Choroid plexus epithelial cell (primary cell): Measurements from ENCODE around the gene ENAH.

ENCODE experiments used
- DNase-seq: peaks from one replicate; pipeline ENCODE4 v3.0.0-alpha.2; 2010; ENCODE audit warnings: low read depth
- H3K4me3 ChIP-seq: 2 replicates; pipeline ENCODE4 v1.5.1; 2011; ENCODE audit warnings: low read depth, mild to moderate bottlenecking, control low read depth, low read length, moderate library complexity
- TF ChIP-seq, protein P1 (sequence below): conservative IDR thresholded peaks from 2 replicates; pipeline ENCODE4 v1.5.1; 2011; ENCODE audit warnings: low read depth, mild to moderate bottlenecking, control low read depth, inconsistent platforms, low read length, moderate library complexity

ENAH gene

GRCh38 chr1:225612287-225612686 is 40.6 kb downstream of the ENAH start:
- H3K4me3 ChIP-seq = no peak overlapping the region
- TF ChIP-seq, protein P1, sequence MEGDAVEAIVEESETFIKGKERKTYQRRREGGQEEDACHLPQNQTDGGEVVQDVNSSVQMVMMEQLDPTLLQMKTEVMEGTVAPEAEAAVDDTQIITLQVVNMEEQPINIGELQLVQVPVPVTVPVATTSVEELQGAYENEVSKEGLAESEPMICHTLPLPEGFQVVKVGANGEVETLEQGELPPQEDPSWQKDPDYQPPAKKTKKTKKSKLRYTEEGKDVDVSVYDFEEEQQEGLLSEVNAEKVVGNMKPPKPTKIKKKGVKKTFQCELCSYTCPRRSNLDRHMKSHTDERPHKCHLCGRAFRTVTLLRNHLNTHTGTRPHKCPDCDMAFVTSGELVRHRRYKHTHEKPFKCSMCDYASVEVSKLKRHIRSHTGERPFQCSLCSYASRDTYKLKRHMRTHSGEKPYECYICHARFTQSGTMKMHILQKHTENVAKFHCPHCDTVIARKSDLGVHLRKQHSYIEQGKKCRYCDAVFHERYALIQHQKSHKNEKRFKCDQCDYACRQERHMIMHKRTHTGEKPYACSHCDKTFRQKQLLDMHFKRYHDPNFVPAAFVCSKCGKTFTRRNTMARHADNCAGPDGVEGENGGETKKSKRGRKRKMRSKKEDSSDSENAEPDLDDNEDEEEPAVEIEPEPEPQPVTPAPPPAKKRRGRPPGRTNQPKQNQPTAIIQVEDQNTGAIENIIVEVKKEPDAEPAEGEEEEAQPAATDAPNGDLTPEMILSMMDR = no peak
- peak; percentile 36 for DNase-seq

- no peak for DNase-seq
- TF ChIP-seq, protein P1 = no peak
- H3K4me3 ChIP-seq = no peak overlapping the region
Measured at GRCh38 chr1:225611537-225612223, 41.2 kb downstream of the ENAH start.

GRCh38 chr1:225610539-225610938 is 42.4 kb downstream of the ENAH start:
- no peak overlapping the region for H3K4me3 ChIP-seq
- TF ChIP-seq, protein P1 = no peak
- DNase-seq = no peak

DNA sequence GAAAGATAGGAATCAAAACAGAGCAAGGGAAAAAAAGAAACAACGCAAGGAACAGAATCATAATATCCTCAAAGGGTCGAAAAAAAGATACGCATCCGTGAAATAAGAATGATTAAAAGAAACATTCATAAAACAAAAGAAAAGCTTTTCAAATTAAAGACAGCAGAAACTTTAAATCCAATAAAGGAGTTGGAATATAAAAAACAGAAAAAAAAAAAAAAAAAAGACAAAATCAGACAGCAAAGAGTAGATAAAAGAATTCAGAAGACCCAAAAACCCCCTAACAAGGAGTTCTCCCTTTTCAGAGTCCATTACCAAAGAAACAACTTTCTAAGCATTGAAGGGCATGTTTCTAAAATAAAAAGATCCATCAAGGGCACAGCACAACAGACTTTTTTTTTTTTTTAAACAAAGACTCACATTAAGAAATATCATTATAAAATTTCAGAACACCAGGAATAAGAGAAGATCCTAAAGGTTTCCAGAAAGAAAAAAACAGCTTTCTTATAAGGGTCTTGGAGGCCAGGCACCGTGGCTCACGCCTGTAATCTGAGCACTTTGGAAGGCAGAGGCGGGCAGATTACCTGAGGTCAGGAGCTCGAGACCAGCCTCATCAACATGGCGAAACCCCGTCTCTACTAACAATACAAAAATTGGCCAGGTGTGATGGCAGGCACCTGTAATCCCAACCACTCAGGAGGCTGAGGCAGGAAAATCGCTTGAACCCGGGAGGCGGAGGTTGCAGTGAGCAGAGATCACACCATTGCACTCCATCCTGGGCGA is 44.7 kb downstream of the ENAH start:
- TF ChIP-seq, protein P1 = no peak
- DNase-seq = no peak
- no peak overlapping the region for H3K4me3 ChIP-seq

- H3K4me3 ChIP-seq = no peak overlapping the region
- DNase-seq = no peak
- TF ChIP-seq, protein P1 = no peak
Measured at GRCh38 chr1:225607355-225607754, 45.6 kb downstream of the ENAH start.

DNA sequence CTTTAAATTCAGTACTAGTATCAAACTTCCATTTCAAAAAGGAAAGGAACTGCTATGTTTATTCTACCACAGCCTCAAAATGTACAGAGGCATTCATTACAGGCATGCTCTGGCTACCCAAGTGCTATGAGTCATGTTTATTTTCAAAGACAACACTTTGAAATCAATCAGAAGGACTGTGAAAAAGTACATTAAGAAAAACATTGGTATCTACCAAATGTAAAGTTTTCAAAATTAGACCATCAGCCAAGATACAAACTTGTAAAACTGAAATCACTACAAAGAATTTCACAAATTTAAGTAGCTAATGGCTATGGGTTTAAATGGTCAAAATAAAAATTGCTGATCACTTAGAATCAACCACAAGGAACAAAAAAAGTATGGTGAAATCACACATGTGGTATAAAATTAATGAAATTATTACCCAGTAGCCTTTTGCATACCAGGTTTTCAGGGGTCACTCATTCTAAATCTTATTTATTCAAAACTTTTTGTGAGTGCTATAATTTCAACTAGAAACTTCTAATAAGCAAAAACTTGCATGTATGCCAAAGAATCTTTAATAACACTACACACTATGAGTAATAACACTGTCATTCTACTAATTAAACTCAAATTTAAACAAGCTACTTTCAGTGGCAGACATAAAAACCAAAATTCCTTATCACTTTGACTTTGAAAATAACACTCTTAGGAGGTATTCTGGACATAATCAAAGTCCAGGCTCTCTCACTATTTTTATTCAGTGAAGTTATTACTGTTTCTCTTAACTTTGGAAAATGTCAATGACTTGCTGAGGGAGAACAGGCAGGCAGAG is 49.2 kb downstream of the ENAH start:
- DNase-seq = peak; percentile 84
- peak overlapping the region; percentile 7 for H3K4me3 ChIP-seq
- TF ChIP-seq, protein P1 = no peak
